GM12865 (cell line): ENCODE data around the gene IDH1.

Experiments used
- DNase-seq: peaks from one replicate; pipeline ENCODE4 v3.0.0; 2010; ENCODE audit warnings: low read depth
- H3K4me3 ChIP-seq: 2 replicates; pipeline ENCODE4 v1.5.1; 2011; ENCODE audit warnings: mild to moderate bottlenecking, low read depth, low read length, control low read depth
- TF ChIP-seq, protein P1 (sequence below): IDR thresholded peaks from 2 replicates; pipeline ENCODE4 v1.5.1; 2011; ENCODE audit warnings: low read length, control low read depth, low read depth, inconsistent platforms; ENCODE audit not compliant: insufficient read depth; ENCODE audit errors: missing control alignments

IDH1 gene

DNA sequence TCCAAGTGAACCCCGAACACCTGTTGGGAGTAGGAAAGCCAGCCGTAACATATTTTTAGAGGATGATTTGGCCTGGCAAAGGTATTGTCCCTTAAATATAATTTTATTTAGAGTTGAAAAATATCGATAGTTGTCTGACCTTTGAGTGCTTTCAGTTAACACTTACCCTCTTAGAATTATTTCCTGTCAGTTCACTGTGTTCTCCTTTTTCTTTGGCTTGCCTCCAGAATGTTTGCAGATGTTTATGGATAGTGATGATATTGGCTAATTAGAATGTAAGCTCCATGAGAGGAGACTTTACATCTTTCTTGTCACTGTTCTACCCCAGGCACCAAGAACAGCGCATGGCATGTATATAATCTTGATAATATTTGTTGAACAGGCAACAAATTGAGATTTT lies 31.0 kb upstream of the IDH1 start:
- H3K4me3 ChIP-seq, result no peak overlapping the region
- TF ChIP-seq, protein P1, sequence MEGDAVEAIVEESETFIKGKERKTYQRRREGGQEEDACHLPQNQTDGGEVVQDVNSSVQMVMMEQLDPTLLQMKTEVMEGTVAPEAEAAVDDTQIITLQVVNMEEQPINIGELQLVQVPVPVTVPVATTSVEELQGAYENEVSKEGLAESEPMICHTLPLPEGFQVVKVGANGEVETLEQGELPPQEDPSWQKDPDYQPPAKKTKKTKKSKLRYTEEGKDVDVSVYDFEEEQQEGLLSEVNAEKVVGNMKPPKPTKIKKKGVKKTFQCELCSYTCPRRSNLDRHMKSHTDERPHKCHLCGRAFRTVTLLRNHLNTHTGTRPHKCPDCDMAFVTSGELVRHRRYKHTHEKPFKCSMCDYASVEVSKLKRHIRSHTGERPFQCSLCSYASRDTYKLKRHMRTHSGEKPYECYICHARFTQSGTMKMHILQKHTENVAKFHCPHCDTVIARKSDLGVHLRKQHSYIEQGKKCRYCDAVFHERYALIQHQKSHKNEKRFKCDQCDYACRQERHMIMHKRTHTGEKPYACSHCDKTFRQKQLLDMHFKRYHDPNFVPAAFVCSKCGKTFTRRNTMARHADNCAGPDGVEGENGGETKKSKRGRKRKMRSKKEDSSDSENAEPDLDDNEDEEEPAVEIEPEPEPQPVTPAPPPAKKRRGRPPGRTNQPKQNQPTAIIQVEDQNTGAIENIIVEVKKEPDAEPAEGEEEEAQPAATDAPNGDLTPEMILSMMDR, result no peak
- no peak for DNase-seq

DNA sequence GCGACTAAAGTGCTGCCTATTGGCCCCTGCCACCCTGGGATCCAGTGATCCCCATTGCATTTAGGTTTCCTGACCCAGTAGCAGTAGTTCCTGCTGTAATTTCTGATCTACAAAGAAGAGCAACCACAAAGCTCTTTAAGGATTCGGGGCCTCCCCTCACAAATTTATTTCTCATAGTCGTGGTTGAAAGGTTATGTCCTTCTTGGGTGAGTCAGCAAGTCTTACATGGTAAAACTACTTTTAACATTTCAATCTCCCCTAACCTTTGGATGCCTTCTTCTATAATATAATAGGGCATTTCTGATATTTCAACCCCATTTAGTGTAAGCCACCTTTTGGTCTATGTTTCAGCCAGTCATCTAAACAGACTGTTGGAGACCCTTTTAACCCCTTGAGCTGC lies 26.1 kb upstream of the IDH1 start:
- TF ChIP-seq, protein P1, result no peak
- DNase-seq, result no peak
- H3K4me3 ChIP-seq, result no peak overlapping the region

DNA sequence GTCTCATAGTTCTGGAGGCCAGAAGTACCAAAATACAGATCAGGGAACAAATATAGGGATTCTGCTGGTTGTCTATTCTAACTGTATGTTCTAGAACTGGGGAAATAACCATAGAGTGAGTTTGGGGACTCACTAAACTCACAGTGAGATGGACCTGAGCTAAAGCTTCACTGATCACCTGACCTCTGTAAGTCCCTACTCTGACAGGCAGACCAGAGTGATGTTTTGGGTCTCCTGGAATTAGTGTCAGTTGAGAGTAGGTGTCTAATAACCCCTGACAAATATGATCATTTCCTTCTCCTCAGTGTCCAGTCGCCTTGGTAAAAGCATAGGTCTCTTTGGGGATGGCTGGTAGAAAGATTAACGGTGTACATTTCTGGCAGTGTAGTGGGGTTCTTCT lies 25.4 kb upstream of the IDH1 start:
- TF ChIP-seq, protein P1, result no peak
- H3K4me3 ChIP-seq, result no peak overlapping the region
- DNase-seq, result no peak

DNA sequence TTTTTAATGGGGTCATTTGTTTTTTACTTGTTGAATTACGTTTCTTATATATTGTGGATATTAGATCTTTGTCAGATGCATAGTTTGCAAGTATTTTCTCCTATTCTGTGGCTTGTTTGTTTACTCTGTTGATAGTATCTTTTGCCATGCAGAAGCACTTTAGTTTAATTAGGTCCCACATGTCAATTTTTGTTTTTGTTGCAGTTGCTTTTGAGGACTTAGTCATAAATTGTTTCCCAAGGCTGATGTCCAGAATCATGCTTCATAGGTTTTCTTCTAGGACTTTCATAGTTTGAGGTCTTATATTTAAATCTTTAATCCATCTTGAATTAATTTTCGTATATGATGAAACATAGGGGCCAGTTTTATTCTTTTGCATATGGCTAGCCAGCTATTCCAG lies 24.4 kb upstream of the IDH1 start:
- H3K4me3 ChIP-seq, result no peak overlapping the region
- DNase-seq, result no peak
- TF ChIP-seq, protein P1, result no peak

DNA sequence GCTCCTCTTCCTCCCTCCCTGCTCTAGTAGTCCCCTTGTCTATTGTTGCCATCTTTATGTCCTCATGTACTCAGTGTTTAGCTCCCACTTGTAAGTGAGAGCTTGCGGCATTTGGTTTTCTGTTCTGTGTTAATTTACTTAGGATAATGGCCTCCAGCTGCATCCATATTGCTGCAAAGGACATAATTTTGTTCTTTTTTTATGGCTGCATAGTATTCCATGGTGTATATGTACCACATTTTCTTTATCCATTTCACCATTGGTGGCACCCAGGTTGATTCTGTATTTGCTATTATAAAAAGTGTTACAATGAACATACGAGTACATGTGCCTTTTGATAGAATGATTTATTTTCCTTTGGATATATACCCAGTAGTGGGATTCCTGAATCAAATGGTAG lies 23.7 kb upstream of the IDH1 start:
- TF ChIP-seq, protein P1, result no peak
- H3K4me3 ChIP-seq, result no peak overlapping the region
- no peak for DNase-seq

DNA sequence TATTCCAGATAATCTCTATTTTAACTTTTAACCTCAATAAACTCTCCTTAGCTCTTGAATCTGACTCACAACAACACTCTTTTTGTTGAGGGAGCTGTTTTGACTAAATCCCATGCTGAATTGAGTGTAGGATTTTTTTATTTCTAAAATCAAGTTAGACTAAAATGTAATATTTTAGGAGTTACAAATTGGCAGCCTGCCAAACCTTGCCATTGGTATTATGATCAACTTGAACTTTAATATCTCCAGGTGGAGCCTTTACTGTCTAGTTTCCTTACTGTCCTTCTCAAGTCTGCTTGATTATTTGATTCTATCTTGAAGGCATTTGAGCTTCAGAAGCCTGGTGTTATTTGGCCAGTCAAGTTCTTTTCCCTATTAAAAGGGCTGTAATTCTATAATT lies 19.9 kb upstream of the IDH1 start:
- TF ChIP-seq, protein P1, result no peak
- H3K4me3 ChIP-seq, result no peak overlapping the region
- no peak for DNase-seq

DNA sequence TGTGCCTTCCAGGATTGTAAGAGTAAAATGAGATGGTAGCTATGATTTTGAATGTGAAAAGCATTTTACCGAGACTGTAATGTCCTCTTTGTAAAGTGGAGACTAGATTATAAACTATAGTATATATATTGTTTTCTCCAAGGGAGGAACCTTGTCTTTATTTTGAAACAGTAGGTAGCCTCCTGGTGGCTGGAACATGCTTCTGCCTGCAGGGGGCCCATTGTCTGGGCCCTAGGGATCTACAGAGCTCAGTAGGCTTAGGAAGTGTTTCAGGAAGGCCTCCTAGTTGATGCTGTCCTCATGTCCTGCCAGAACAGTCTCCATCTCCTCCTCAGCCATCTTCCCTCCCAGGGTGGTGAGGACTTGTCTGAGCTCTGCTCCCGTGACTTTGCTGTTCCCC lies 14.2 kb upstream of the IDH1 start:
- TF ChIP-seq, protein P1, result no peak
- no peak for DNase-seq
- H3K4me3 ChIP-seq, result no peak overlapping the region
